Middle frontal gyrus (tissue), 1 donor: ENCODE measurements around the gene PCCA.
"Not testable (repeated sequence)": the region's sequence is repeated elsewhere in the genome, so short reads cannot be mapped to it uniquely, and the experiment has no call there.

Experiments used
- DNase-seq: peaks from one replicate; pipeline ENCODE4 v3.0.0-alpha.2; 2015; ENCODE audit warnings: low spot score; ENCODE audit errors: extremely low spot score

PCCA gene

DNA sequence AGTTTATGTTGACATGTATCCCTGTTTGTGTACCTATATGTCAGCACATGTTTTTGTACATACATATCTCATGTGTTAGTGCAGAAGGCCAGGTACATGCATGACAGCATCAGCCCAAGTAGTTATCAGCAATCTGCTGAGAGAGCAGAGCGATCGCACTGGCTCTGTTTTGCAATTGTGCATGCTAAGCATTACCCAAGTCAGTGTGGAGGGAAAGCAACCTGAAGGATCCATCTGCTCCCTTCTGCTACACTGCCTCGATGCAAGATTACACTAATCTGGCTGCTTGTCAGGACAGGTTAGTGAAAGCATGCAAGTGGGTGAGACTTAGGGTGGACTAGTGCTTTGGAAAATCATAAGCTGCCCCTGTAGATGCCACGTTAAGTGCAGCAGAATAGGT lies 211.8 kb downstream of the PCCA start:
- DNase-seq = no peak

DNA sequence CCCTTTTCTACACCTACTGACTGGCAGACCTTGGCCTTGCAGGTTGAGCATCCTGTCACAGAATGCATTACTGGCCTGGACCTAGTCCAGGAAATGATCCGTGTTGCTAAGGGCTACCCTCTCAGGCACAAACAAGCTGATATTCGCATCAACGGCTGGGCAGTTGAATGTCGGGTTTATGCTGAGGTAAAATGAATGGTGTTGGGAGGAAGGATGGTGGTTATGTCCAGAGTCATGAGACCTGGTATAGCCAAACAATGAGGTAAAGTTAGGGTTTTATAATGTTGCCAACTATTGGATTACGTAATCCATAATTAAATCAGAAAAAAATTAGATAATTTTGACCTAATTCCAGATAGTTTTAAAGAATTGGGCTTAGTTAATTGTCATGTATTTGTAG lies 212.5 kb downstream of the PCCA start:
- DNase-seq = no peak

DNA sequence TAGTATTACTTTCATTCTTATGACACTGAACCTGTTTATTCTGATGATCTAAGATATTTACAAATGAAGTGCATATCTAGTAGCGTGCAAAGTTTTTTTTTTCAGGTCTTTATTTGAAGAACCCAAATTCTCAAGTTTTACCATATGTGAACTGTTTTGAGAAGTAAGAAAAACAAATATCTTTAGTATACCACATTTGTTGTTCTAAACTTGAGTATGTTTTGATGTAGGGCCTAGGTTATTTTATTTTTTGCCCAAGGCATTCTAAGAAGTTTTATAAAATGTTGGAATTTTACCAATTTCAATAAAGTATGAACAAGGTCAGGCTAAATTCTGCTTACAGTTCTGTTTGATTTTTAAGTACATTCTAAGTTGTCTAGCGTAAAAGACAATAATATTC lies 213.5 kb downstream of the PCCA start:
- no peak for DNase-seq

DNA sequence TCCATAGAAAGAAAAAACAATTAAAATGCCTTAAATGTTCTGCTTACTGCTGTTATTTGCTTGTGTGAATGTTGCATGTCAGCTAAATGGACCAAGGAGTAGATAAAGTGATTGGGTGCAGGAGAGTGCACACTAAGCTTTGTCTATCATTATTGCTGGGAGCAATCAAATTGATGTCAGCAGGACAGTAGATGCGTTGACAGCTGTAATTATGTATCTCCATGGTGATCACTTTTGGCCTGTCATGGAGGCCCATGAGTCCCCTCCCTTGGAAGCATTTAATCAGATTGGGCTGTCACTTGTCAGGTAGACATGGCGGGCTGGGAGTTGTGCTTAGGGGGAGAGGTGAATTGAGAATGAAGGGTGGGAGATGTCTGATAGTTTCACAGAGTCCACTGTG lies 215.3 kb downstream of the PCCA start:
- DNase-seq = no peak

DNA sequence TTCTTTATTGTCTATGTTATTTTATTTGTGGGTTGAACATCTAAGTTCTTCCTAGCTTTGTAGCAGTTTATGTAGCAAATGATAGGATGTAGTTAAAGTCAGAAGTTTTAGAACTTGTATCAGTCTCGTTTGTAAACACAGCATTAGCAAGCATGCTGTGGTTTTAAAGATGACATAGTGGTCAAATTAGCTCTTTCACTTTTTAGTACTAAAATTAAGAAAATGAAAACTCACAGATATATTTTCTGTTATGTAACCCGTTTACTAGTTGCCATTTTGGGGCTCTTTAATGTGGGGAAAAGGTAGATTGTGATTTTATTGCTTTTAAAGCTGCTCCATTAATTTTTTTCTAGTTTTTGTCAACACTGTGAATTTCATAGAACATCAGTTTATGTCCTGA lies 216.5 kb downstream of the PCCA start:
- DNase-seq = no peak

DNA sequence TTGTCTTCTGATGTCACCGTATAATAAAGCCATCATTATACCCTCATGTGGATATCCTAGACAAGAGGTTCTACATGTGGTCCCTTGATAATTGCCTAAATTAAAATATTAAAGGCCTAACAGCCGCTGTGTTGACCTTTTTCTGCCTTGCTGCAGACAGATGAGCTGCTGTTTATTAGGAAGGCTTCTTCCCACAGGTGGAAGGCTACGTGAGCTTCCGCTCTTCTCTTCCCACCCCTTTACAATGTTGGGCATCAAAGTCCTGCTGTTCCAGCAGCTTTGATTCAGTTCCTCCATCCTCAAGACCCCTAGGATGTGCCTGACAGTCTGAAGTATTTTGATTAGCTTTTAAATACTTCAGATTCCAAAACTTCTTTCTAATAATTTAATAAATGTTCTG lies 217.1 kb downstream of the PCCA start:
- no peak for DNase-seq

DNA sequence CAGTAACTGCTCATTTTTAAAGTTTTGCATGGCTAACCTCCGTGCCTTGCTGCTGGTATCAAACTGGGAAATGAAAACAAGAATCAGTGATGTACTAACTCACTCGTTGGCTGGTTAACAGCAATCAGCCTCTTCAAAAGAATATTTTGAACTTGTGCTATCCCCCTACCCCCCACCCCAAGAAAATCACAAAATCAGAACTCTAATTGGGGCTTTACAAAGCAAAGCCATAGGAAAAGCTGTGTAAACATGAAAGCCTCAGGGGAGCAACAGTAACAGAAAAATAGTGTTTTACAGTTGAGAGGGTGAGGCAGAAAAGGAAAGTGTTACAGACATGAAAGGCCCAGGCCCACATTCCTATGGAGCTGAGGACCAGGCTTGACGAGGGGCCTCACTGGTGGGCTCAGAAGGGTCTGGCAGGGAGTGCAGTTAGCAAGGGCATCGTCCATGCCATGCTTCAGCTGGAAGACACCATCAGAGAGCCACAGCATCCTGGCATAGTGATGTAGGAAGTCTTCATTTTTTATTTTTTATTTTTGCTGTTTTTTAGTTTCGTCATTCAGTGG lies 217.6 kb downstream of the PCCA start:
- DNase-seq = no peak

DNA sequence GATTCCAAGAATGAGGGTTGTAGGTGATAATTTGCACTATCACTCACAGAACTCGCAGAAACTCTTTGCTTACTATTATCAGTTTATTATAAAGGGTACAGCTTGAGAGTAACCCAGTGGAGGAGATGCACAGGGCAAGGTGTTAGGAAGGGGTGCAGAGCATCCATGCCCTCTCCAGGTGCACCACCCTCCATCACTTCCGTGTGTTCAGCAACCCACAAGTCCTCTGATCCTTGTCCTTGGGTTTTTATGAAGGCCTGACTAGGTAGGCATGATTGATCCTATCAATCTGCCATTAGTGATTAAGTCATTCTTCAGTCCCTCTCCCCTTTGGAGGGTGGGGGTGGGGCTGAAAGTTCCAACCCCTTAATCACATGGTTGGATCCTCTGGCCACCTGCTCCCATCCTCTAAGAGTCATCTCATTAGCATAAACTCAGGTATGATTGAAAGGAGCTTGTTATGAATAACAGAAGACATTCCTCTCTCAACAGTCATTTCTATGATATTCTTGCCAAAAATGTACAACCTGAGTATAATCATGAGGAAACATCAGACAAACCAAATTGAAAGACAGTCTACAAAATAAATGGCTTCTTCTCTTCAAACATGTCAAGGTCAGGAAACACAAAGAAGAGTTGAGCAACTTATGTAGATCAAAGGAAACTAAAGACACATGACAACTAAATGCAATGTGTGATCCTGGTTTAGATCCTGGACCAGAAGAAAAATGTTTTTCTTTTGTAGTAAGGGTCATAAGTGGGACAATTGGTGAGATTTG lies 225.4 kb downstream of the PCCA start:
- no peak for DNase-seq

DNA sequence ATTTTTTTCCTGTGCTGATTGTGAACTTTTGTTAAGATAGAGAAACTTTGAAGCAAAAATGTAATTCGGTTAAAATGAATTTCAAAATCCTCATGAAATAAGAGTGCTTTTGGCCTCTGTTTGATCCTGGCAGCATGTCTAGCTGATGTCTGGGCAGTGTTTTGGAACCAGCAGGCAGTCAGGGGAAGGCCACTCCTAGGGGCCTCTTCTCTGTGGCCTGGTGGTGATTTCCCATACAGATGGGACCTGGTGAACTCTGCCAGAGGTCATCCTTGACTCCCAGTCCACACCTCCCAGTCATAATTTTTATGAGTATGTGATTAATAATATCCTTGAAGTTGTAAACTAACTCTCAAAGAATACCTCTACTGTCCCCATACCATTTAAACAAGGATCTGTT lies 226.6 kb downstream of the PCCA start:
- DNase-seq = no peak

DNA sequence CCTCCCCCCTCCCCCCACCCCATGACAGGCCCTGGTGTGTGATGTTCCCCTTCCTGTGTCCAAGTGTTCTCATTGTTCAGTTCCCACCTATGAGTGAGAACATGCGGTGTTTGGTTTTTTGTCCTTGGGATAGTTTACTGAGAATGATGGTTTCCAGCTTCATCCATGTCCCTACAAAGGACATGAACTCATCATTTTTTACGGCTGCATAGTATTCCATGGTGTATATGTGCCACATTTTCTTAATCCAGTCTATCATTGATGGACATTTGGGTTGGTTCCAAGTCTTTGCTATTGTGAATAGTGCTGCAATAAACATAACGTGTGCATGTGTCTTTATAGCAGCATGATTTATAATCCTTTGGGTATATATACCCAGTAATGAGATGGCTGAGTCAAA lies 229.6 kb downstream of the PCCA start:
- not testable (repeated sequence) for DNase-seq

DNA sequence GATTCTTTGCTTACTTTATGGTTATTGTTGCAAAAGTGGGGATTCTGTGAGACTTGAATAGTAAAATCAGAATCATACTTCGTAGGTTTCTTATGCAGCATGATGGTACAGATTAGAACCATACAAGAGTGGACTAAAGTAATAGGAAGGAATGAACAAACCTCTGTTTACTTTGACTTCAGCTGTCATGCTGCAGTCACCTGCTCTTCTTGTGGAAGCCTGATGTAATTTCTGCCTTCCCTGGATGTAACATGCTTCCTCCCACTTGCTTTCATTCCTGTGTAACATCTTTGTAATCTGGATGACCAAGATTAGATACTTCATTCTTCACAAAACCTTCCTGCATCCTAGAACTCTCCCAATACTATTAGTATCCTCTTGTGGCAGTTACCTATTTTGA lies 235.0 kb downstream of the PCCA start:
- no peak for DNase-seq

DNA sequence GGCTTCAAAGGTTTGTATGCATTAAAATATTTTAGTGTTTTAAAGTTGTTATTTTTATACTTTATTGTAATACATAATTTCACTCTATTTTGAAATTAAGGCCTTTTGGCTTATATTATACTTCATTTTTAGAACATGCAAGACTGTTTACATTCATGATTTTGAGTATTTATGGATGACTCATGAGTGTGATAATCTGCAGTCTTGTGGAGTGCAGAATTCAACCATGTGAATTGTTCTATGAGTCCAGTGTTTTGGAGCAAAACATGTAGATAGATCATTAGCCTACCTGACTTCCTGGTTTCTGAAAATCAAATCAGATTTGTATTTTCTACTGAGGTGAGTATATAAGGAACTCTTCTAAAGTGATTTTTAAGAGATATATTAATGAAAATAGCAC lies 241.8 kb downstream of the PCCA start:
- no peak for DNase-seq

DNA sequence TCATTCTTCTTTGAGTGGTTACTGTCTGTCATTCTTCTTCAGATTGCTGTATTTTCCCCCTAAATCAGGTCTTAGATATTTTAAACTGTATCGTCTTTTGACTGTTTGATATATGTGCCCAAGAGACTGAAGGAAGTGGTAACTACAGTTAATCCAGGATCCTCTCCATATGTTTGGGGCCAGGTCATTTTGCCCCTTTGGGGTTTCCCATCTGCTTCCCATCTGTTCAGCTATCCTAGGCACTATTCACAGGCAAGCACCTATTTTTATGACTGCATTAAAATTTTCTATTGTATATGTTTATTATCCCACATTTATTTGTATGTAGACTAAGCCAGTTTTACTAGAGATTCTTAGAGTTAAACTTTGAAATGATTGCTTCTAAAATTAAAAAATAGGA lies 244.2 kb downstream of the PCCA start:
- DNase-seq = no peak

DNA sequence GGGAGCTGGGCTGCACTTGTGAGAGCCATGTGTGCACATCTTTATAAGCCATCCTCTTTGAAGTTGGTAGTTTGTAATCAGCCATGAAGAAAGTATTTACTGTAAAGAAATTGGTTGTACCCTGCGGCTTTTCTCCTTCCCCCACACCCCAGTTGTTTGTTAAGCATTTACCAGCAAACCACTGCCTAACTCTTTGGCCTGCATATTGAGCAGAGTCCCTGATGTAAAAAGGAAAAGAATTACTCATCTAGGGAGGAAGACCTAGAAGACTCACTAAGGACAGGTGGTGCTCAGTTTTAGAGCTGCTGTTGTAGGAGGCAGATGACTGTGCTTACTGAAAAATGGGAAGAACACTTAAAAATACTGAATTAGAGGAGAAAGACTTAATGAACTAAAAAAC lies 245.3 kb downstream of the PCCA start:
- no peak for DNase-seq

DNA sequence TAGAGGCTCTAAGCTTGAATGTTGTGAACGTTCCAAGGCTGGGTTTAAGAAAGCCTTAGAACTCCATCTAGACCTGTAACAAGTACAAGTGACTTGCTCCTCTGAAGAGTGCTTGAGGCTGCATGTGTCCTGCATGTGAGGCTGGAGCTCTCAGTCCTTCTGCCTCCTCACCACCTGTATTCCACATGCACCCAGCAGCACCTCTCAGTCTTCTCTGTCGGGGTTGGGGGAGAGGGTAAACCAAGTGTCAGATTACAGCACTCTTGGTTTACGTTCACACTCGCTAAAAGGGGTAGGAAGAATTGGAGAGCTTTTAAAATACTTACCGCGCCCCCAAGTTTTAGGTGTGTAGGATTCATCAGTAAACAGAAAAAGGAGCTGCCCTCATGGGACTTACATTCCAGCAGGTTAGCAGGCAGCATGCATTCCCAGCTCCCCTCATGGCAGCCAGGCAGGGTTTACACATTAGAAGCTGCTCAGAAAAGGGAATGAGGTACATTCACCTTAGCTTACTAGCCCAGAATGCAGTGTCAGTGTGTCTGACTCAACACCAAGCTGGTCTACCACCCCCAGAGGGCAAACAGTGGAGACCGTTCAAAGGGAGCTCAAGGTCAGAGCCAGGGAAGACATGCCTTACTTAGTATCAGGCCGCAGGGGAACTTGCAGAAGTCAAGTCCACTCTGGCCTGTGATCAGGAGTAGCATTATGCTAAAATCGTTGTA lies 248.1 kb downstream of the PCCA start:
- no peak for DNase-seq

DNA sequence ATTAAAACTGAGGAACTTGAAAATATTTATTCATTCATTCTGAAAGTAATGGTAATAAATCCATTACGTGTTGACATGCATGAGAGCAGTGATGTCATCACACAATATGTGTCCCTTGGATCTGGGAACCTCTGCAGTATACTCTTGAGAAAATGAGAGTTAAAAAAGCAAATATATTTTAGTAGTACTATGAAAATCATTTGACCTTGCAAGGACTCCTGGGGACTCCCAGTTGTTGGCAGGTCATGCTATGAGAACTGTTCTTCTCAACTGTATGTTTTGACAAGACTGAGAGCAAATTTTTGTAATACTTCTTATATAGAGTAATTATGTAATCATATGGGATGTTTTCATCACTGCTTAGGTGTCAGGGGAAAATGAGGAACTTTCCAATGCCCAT lies 249.4 kb downstream of the PCCA start:
- DNase-seq = no peak

DNA sequence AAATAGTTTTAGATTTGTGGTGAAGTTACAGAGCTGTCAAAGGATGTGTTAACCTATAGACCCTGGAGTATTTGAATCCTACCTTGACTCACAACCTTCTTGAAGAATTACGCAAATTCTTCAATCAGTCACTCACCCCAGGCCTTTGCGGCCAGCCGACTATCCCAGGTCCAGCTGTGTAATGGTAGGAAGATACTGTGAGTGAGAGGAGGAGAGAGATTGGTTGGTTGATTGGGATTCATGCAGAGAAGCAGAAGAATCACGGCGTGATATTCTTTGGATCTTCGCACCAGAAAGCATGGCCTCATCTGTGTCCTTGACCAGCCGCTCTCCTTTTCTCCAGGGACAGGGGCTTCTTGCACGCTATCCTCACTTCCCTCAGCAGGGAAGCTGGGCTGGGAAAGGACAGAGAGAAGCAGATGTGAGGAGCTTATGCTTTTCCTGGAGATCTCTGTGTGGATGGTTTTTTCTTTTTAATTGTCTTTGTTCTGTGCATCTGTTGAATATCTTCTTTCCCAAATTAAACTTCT lies 250.6 kb downstream of the PCCA start:
- DNase-seq = no peak

DNA sequence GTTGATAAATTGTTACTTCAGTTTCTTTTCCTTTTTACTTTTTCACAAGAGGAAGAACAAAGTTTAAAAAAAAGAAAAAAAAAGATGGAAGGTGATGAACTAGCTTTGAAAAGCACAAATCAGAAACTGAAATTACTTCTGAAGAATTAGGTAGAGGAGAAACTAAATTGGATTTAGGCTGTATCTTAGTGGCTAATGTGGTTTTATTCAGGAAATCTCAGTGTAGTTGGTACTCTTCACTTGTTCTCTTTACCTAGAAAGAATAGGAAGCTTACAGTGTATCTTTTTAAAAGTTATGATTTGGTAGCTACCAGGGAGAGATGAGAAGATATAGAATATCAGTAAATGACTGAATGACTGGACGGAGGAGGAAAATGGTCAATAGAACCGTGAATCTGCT lies 252.0 kb downstream of the PCCA start:
- no peak for DNase-seq

DNA sequence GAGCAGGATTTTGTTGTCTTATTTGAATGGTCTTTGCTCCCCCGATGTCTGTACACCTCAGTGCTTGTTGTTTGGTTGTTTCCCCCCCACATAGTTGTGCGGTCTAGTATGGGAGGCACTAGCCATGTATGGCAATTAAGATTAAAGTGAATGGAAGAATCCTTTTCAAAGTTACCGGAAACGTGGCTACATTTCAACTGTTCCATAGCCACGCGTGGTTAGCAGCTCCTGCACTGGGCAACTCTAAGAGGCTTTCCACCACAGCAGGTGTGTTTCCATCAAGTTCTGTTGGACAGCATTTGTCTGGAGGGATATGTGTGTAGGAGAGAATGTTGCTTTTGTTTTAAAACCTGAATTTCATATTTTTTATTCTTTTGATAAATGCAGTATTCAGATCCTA lies 252.4 kb downstream of the PCCA start:
- no peak for DNase-seq

DNA sequence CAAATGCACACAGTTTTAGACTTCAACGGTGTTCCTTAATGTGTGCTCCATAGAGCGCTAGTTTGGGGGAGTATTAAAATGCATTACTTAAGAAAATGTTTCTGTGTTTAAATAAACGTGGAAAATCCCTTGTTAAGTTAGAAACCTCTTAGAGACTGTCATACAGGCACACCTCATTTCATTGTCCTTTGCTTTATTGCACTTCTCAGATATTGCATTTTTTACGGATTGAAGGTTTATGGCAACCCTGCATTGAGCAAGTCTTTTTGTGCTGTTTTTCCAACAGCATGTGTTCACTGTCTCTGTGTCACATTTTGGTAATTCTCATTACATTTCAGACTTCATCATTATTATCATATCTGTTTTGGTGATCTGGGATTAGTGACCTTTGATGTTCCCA lies 255.7 kb downstream of the PCCA start:
- DNase-seq = no peak

DNA sequence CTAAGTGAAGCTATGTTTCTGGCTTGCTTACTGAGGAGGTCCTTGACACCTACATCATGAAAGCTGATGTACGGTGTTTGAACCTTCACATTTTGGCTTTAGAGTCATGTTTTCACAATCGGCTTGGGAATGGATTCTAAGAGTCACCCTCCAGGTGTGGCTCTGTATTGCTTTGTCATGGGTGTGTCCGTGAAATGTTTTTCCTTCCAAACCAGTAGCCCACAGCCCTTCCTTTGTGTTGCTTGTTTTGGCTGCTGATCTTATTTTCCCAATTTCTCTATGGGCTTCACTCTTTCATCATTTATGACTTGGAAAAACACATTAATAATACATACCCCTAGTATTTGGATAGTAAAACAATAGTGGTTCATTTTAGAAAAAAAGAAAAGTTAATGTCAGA lies 259.1 kb downstream of the PCCA start:
- no peak for DNase-seq

DNA sequence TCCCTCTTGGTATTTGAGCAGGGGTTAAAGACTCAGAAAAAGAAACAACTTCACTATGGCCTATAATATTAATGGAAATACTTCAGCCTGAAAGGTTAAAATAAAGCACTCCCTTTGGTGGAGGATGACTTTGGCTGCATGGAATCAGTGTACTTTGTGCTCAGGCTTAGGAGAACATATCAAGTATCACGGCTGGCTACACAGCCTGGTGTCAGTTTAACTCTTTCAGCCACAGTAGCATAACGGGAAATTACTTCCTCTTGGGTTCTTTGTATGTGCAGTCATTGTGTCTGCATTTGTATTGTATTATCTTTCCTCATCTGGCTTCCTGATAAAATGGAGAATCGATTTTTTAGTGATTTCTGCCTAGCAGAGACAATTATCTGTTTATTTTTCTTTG lies 260.7 kb downstream of the PCCA start:
- DNase-seq = no peak

DNA sequence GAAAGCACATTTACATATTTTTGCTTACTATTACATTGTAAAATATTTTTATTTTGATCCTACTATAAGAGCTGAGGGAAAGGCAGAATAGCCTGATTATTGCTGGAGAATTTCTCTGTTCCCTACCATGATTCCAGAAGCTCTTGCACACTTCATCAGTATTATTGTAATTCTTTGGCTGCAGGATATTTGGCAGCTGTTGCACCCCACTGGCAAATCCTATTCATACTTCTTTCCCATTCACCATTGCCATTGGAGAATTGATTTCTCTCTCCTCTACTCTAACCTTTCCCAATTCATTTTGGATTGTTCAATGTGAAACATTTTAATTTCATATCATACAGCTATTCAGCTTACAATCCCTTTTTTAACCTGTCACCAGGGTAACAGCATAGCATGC lies 261.7 kb downstream of the PCCA start:
- no peak for DNase-seq
